ENCODE data around the gene KIRREL3.

KIRREL3 gene

DNA sequence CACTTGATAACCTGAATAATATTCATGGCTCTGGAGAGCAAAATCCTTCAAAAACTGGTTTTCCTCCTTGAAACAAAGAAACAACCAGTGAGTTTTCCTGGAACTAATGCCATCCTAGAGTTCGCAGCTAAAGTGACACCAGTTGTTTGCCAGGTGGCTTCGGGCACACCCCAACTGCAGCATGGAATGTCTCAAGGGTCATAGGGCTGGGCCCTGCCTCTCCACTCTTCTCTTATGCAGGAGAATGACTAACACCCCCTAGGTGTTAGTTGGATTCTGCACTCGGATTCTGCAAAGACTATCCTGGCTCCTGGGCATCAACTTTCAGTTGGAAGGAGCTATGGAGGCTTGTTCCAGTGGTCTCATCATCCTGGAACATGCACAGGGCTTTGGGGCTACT lies 98.8 kb downstream of the KIRREL3 start:
- no peak for DNase-seq

DNA sequence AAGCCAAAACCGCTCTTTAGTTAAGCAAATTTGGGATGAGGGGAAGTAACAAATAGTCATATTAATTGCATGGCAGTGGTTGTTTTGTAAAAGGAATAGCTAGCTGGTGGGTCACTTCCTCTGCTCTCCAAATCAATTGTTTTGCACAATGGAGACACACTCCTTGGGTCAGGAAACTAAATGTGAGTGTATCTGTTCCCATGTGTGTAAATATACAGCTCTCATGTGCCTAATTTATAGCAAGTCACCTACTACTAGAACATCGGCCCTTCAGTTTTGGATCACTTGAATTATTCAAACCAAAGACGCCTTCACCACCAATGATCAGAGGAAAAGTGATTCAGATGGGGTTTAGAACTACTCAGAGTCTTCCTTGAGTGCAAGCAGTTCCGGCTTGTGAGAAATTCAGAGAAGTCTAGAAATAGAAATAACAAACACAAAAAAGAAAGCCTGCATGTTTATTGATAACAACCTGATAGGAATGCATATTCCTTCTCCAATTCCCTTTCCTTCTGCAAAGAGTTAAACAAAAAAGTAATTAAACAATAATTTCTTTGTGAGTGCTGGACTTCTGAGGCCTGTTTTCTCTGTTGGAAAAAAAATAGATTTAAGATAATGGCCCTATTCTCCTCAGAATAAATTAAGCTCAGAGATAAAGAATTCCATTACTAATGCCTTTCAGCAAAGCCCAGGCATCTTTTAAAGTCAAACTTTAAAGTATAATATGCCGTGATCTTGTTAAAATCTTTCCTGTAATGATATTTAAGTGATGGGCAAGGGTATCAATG lies 100.4 kb downstream of the KIRREL3 start:
- no peak for DNase-seq

DNA sequence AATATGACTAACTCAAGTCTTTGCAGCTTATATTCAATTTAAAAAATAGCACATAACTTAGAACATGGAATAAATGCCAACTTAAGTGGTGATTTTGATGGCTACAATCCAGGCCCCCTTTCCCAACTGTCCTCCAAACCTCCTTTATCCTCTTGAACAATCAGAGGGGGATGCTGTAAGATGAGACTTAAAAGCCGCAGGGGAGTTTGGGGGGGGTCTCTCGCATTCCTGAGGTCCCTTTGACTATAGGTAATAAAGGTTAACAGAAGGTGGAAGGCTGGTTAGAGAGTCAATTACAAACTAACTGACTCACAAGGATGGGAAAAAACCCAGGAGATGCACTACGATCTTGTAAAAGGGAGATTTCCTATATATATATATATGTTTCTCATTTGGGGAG lies 101.8 kb downstream of the KIRREL3 start:
- no peak for DNase-seq

DNA sequence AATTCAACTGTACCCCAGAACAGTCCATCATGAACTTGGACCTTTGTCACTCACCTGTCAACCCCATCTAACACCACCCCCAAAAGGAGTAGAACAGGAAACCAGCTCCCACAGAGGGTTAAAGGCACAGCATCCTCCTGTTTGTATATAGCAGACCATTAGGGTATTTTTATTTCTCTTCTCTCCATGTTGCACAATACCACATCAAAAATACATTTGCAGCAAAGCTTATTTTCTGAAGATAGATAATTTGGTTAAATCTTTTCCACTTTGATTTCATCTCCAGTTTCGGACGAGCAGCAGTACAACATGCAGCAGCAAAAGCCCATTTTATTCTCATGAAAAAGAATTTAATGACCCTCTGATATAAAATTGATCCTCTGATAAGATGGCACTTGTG lies 103.1 kb downstream of the KIRREL3 start:
- no peak for DNase-seq

DNA sequence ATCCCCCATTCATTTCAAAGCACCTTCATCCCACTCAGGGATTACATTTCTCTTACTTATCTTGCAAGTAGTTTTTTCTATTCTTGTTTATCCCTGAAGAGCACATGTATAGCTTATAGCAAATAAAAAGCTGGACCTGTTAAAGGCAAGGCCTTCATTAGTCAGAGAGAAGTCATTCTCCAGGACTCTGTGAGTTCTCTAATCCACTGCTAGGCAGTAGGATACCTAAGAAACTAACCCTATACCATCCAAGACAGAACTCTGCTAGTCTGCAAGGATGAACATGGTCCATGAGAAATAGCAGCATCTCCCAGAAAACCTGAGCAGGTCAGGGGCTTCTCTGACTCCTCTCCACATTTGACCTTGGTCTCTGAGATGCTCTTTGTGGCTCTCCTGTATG lies 104.5 kb downstream of the KIRREL3 start:
- no peak for DNase-seq

DNA sequence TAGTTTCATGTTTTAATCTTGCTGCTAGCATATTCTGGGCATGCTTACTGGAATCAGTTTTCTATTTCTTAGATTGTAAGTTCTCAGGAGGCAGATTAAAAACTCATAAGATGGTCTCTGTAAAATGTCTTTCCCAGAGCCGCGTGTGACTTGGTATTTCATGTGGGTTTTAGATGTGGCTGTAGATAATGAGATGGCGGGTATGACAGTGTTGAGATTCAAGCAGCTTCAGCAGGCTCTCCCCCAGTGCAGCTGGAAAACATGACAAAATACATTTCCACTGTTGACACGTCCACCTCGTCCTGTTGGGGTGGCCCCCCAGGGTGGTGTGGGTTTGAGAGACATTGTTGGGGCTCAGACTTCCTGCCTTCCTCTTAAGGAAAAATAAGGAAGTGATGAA lies 106.8 kb downstream of the KIRREL3 start:
- DNase-seq = no peak

DNA sequence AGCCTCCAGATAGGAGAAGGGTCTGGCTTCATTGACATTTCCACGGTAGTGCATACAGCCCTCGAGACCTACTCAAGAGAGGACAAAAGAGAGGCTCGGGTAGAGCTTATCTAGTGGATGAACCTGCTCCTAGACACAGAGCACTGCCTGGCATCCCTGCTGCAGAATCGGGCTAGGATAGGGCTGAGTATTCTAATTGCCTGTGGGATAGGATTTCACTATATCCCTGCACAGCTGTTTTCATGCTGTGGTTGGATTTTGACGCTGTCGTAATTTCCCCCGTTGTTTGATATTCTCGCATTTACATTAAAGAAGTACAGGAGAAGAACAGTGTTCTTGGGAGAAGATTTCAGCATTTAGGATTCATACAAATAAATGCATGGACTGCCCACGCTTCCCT lies 107.8 kb downstream of the KIRREL3 start:
- DNase-seq = peak; percentile 48

DNA sequence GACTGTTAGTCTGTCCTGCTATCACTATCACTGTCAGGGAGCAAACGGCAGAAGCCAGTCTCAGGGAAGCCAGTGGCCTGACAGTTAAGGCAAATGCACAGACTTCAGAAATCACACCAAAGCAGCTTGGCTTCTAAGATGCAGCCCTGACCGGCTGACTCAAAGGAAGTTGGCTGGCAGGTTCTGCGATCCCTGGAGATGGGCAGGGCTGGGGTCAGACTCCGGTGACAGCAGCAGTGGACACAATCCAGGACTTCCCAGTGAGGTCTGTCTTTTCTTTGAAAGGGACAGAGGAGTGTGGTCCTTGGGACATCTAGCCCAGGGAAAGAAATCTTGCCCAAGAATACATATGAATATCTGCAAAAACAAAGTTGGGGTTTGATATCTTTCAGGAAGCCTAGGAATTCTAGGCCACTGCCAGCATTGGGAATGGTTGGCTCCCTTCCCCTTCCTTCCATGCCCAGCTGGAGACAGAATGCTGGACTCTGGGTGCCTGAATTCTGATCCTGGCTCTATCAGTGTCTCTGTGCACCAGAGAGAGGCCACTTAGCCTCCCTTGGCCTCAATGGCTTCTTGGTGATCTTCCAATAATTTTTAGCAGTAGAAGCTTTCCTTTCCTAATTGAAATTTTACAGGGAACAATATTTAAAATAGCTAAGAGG lies 108.9 kb downstream of the KIRREL3 start:
- no peak for DNase-seq

DNA sequence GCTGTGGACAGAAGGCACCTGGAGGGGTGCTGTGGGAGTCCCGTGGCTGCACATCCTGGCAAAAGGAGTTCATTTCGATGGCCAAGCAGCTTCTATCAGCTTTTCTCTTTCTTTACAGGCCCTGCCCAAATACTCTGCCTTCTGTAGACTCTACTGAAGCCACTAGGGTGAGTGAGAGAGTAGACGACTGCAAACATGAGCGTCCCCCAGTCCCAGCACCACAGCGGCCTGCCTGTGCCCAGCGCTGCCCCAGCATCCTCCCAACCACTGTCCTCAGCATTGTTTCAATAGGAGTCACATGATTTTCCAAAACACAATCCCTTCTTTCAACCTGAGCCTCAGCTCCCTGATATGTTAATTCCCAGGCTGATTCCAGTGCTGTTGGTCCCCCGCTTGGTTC lies 110.0 kb downstream of the KIRREL3 start:
- no peak for DNase-seq

DNA sequence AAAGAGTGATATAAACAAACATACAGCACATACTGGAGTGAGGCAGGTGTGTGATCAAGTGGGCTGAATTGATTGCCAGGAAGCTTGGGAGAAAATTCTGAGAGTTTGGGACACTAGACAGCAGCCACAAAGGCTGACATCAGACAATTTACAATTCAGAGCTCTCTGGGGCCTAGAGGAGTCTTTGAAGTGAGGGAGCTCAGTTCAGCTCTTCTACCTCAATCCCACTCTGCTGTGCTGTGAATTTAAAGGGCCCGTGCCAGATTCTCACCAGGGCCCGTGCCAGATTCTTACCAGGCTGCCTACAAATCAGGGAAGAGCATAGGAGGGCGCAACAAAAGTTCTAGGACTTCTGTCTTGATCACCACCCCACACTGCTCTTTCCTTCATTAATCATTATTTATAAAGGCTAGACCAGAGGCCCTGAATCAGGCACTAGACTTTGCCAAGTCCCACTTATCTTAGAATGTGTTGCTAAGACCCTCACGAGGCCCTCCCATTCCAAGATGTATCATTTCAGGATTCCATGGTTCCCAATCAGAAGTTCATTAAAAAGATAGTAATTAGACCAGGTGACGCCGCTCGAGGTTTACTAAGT lies 112.4 kb downstream of the KIRREL3 start:
- no peak for DNase-seq

DNA sequence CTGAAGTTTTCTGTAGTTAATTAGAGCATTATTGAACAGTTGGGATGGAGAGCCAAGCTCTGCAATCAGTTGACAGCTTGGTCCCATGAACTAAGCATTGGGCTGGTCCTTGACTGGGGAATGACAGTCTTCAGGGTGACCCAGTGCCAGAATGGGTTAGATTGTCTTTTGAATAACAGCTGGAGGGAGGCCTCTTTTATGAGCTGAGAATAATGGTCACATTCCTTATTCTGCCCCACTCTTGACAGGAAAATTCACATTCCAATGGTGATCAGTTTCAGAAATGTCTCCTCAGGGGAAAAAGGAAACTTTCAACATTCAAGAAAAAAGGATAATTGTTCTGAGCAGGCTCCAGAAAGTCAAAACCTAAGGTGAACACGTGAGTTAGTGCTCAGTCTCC lies 113.9 kb downstream of the KIRREL3 start:
- no peak for DNase-seq

DNA sequence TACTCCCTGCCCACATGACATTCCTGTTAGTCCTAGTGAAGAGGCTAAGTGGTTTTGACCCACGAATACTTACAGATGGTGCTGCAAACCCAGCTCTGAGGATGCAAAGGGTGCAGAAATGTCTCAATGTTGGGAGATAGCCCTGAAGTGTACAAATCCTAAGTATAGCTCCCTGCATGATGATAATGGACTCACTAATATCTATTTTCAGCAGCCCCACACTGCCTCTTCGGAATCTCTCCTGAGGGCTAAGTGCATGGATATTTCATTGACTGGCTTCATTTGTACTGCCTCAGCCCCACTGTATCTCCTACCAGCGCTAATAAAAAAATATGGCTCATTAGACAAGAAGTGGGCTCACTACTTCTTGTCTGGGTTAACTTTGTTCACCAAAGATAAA lies 114.5 kb downstream of the KIRREL3 start:
- no peak for DNase-seq

DNA sequence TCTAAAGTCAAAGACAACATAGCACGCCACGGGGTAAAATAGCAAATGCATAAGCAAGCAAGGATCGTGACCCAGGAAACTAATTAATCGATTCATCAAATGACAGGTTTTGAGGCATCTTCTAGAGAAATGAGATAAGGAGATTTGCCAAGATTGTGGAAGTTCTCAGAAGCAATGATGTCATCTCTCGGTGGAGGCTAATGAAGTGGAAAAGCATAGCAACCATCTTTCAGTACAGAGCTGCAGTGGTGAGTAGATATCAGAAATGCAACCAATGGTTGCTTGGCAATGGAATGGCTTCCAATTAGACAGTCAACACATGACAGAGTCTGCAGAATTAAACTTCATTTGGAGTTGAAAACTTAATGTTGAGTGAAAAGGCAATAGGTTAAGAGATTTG lies 116.0 kb downstream of the KIRREL3 start:
- DNase-seq = no peak

DNA sequence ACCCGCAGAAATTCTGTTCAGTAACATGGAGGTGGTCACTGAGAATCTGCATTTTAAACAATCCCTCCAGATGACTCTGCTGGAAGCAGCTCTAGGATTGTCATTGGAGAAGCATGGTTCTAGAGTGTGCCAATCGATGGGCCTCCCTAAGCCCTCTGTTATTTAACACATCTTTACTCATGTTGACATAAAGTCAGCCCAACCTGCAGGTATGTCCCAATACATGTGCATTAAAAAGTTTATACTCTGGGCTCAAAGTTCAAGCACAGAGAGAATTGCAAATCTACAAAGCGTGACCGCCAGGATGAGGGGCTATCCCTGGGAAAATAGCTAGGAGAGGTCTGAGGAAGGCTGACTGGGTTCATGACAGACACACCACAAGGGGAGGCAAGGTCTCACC lies 116.4 kb downstream of the KIRREL3 start:
- no peak for DNase-seq

DNA sequence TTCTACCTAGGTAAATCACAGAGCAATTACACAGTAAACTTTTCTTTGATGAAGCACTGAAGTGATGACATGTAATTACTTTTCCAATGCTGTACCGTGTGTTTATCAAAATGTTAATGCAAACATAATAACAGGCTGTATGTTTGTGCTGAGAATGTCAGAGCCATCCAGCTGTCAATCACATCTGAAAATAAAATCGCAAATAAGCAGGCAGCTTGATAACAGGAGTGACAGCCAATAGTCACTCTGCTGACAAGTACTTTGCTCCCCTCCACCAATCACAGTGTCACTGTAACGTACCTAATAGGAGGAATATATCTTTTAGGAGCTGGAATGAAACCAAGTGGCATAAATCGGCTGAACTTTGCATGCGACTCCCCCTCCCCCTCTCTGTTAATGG lies 119.7 kb downstream of the KIRREL3 start:
- DNase-seq = no peak

DNA sequence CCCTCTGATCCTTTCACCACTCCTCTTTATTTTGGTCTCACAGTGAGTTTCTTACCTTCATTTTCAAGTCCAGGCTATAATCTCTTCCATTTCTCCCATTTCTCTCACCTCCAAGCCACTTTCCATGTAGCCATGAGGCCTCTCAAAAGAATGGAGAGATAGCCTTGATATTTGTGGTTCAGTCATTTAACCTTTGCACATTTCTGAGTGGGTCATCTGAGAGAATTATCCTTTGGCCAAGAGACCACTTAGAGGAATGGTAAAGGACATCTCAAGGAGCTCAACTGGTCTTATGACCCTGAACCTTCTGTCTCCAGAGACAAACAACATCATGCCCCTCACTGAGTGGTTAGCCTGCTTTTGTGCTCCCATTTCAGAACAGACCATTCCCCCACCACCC lies 121.1 kb downstream of the KIRREL3 start:
- DNase-seq = no peak

DNA sequence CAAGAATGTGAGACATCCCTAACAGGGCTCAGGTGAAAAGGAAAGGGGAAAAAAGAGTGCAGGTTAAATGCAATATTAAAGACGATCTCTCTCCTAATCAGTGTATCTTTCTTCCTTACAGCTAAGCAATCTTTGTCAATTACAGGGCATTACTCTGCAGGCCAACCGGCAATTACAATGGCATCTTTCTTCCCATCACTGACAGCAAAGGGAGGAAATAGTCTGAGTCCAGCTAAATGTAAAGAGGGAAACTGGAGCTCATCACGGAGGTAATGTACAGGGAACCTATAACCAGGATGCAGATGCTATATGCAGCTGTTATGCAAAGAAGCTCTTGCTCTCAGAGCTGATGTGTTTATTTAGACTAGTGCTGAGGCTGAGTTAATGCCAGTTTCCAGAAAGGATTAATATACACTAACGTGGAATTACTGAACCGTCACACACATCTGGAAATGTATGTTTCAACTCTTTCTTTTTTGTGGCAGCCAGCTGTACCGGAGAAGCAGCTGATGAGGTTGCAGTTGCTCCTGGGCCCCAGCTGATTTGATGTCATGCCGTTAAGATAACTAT lies 121.6 kb downstream of the KIRREL3 start:
- DNase-seq = no peak

DNA sequence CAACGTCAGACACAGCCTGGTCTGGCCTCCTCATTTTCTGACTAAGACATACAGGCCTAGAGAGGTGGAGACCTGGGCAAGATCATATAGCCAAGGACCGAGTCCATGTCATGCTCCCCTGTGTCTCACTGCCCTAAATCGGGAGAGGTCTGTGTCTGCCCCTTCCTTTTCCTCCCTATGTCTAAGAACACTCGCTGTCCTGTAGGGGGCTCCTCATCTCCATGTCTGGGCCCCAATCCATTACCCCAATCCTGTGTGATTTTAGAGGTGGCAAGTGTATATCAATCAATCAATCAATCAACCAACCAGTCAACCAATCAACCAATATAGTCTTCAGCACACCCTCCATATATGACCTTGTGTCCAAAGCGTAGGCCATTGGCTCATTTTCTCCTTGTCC lies 125.7 kb downstream of the KIRREL3 start:
- no peak for DNase-seq

DNA sequence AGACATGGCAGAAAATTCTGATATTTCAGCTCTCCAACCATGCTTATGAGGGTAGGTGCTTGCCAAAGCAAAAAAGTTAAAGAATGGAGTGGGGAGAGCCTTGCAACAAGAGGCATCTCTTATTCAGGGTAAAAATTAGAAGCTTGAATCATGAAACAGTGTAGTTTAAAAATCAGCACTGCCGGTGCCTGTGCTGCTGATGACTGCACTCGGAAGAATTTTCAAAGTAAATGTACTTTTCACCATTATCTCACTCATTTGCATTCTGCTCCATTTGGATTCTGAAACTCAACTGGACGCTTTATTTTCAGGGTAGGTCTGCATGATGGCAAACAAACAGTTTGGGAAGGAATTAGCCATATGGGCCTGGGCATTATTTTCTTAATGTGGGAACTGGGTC lies 126.3 kb downstream of the KIRREL3 start:
- no peak for DNase-seq

DNA sequence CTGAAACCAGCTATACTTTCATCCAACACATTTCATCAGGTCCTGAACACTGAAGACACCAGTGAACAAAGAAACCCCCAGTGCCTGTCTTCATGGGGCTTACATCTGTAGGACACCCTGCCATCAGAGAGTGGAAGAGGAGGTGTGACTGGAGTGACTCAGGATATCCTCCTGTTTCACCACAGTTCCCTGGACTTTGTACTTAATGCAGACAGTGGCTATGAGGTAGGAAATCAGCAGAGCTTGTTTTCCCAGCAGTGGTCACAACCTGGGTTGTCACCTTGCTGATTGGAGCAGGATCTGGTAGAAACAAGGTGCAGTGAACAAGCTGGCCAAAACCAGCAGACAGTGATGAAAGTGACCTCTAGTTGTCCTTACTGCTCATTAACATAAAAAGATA lies 128.8 kb downstream of the KIRREL3 start:
- no peak for DNase-seq

DNA sequence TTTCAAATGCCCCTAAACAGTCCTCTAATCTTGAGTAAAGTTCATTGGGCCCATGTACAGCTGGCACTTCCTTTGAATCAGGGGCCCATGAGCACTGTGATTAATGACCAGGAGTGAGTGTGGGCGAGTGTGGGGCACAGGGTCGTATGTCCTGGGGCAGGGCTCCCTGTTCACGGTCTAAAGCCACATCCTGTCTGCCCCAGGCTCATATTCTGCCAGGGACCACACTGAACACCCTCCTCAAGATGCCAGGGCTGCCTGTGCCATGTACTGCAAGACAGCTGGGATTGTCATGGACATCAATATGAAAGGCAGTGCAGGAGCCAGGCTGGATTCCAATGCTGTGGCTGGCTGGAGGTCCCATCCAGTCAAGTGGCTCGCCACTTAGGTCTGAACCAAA lies 130.5 kb downstream of the KIRREL3 start:
- no peak for DNase-seq

DNA sequence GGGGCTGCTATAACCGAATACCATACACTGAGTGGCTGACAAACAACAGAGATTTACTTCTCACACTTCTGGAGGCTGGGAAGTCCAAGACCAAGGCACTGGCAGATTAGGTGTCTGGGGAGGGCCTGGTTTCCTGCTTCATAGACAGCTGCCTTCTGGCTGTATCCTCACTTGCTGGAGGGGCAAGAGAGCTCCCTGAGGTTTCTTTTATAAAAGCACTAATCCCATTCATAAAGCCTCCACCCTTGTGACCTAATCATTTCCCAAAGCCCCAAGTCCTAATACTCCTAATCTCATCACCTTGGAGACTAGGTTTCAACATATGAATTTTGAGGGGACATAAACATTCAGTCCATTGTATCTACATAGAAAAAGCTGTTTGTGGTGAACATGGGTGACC lies 131.8 kb downstream of the KIRREL3 start:
- DNase-seq = no peak

DNA sequence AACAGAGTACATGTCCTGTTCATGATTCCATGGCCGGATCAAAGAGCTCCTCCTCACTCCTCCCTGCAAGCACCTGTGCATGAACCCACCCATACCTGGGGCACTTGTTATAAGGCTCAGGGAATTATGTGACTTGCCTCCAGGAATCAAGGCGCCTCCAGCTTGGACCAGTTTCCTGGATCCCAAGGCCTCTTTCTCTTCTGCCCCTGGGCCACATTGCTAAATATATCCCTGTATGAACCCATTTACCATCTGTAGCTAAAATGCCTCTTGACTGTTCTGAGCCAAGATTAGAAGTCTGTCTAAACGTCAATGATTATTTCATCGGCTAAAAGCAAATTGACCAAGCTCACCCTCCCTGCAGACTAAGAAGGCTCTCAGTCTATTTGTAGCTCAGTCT lies 135.6 kb downstream of the KIRREL3 start:
- DNase-seq = no peak

Data from NCI-H524 treated with DMSO at 0.1 percent for 48 hours (cell line).